GF-D8 (cell line): ENCODE results near the gene ESYT1.

Source experiments
- DNase-seq: peaks from one replicate; lab custom pipeline; 2025; lab: John Stamatoyannopoulos, UW

ESYT1 gene

GRCh38 chr12:56188778-56189098 is 60.7 kb downstream of the ESYT1 start:
- DNase-seq: no peak

- peak; percentile 73 for DNase-seq
These were observed 61.2 kb downstream of the ESYT1 start, which contains the start of gene SMARCC2 for GRCh38 chr12:56189099-56189917. TSS of gene SMARCC2 (minus strand) at chr12:56189483. CDS start at chr12:56189461, 22 bp downstream.

- peak; percentile 62 for DNase-seq
These were observed 62.0 kb downstream of the ESYT1 start for GRCh38 chr12:56189918-56190694.

- no peak for DNase-seq
These were observed 62.7 kb downstream of the ESYT1 start for GRCh38 chr12:56190695-56191155.

- no peak for DNase-seq
These were observed 64.5 kb downstream of the ESYT1 start for GRCh38 chr12:56192582-56192981.

- DNase-seq: peak; percentile 52
These were observed 65.0 kb downstream of the ESYT1 start for GRCh38 chr12:56193025-56193578.
